Keratinocyte (primary cell): ENCODE data around the gene CLHC1.

Source experiments
- CTCF ChIP-seq, 3 experiments: IDR thresholded peaks in 1 of 3; conservative IDR thresholded peaks in 1 of 3; optimal IDR thresholded peaks in 1 of 3; 2 replicates in 2 of 3; 3 replicates in 1 of 3; pipeline versions ENCODE3 to v1.5.1; 2011; ENCODE audit warnings: low read length in 3 of 3, mild to moderate bottlenecking in 3 of 3, moderate library complexity in 2 of 3, control low read depth in 1 of 3, inconsistent platforms in 1 of 3; ENCODE audit not compliant: insufficient read depth in 2 of 3; ENCODE audit errors: extremely low read depth in 1 of 3
- EZH2 ChIP-seq: IDR thresholded peaks from one replicate; pipeline ENCODE4 v1.6.1; 2012; ENCODE audit warnings: inconsistent platforms, mild to moderate bottlenecking, low read length, moderate library complexity

- TF ChIP-seq CTCF (optimal IDR thresholded peaks at IDR 0.05 in 1 of 3, IDR thresholded peaks at IDR 0.05 in 1 of 3, conservative IDR thresholded peaks at IDR 0.05 in 1 of 3; ENCODE audit: extremely low read depth in 1 of 3, insufficient read depth in 2 of 3, low read length in 3 of 3), result no peak
- TF ChIP-seq EZH2, result no peak
Measured at GRCh38 chr2:55152475-55153412, 79.3 kb downstream of the CLHC1 start.
